Limb (tissue), 2 donors: ENCODE results near the gene TSKS.

Experiments used
- DNase-seq, 2 donors: peaks; one replicate each; pipeline ENCODE4 v3.0.0-alpha.2; 2016; ENCODE audit errors: extremely low spot score in 2 of 2

The TSKS gene

GRCh38 chr19:49763230-49763629 lies at the start of gene TSKS:
Gene TSKS, minus strand, starts transcription at chr19:49763306. Its CDS starts 59 bp downstream, at chr19:49763247.
- DNase-seq, result no peak

- no peak for DNase-seq
Measured at GRCh38 chr19:49812452-49812996, 49.4 kb upstream of the TSKS start.

- no peak for DNase-seq
Measured at GRCh38 chr19:49811328-49811727, 48.2 kb upstream of the TSKS start.

- no peak for DNase-seq
Measured at GRCh38 chr19:49809941-49810389, 46.9 kb upstream of the TSKS start.

- no peak for DNase-seq
Measured at GRCh38 chr19:49809160-49809940, 46.2 kb upstream of the TSKS start.

- DNase-seq, result peak; percentile 81 to 95
Measured at GRCh38 chr19:49808711-49809159, 45.6 kb upstream of the TSKS start.

- DNase-seq, result no peak
Measured at GRCh38 chr19:49807904-49808675, 45.0 kb upstream of the TSKS start.

- DNase-seq, result no peak
Measured at GRCh38 chr19:49807058-49807903, 44.2 kb upstream of the TSKS start.

- no peak for DNase-seq
Measured at GRCh38 chr19:49806620-49806959, 43.5 kb upstream of the TSKS start.

- DNase-seq, result no peak
Measured at GRCh38 chr19:49805822-49806619, 42.9 kb upstream of the TSKS start.

- DNase-seq, result no peak
Measured at GRCh38 chr19:49803529-49803856, 40.4 kb upstream of the TSKS start.

- DNase-seq, result no peak
Measured at GRCh38 chr19:49802836-49803528, 39.9 kb upstream of the TSKS start.

- DNase-seq, result peak; percentile 90 to 91
Measured at GRCh38 chr19:49801966-49802661, 39.0 kb upstream of the TSKS start.

- DNase-seq, result no peak
Measured at GRCh38 chr19:49801401-49801888, 38.3 kb upstream of the TSKS start.

- DNase-seq, result no peak
Measured at GRCh38 chr19:49800771-49801170, 37.7 kb upstream of the TSKS start.

- DNase-seq, result no peak
Measured at GRCh38 chr19:49799798-49800376, 36.8 kb upstream of the TSKS start.

- DNase-seq, result no peak
Measured at GRCh38 chr19:49799271-49799797, 36.2 kb upstream of the TSKS start.

GRCh38 chr19:49798574-49798973 lies 35.5 kb upstream of the TSKS start:
- no peak for DNase-seq

GRCh38 chr19:49795615-49796014 lies 32.5 kb upstream of the TSKS start:
- DNase-seq, result no peak
